GM19455 (cell line): ENCODE data around the gene SORCS1.
A peak's percentile ranks its signal among the peaks of the same experiment; 100 is the strongest.

Experiments
- ATAC-seq: cut with Tn5 transposase; IDR thresholded peaks from one replicate; pipeline ENCODE4 v1.9.1; 2021; ENCODE audit not compliant: unreplicated experiment

The SORCS1 gene

GRCh38 chr10:106908225-106908624 is 256.3 kb downstream of the SORCS1 start:
- ATAC-seq, result no peak

- no peak for ATAC-seq
These were observed 260.3 kb downstream of the SORCS1 start for GRCh38 chr10:106904209-106904608.

- no peak for ATAC-seq
These were observed 261.3 kb downstream of the SORCS1 start for GRCh38 chr10:106903180-106903579.

GRCh38 chr10:106900016-106900652 is 264.4 kb downstream of the SORCS1 start:
- ATAC-seq, result no peak

DNA sequence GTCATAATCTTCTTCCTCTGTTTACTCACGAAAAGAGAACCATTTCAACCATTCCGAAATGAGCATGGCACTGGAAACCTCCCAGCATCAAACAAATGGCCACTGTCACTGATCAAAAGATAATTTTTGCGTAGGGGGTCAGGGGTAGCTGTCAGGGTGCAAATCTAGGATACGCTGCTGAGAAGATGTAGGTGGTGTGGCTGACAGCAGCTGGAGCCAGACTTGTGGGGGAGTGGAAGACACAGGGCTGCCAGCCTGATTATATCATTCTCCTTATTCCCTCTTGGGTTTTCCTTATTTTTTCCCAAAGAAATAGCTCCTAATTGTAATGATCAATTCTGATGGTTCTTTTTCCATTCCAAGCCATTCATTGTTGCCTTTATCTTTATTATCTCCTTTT is 266.1 kb downstream of the SORCS1 start:
- ATAC-seq, result no peak

GRCh38 chr10:106897719-106898118 is 266.8 kb downstream of the SORCS1 start:
- ATAC-seq, result no peak

- ATAC-seq, result no peak
These were observed 269.8 kb downstream of the SORCS1 start for GRCh38 chr10:106894692-106895091.

- ATAC-seq, result no peak
These were observed 286.9 kb downstream of the SORCS1 start for GRCh38 chr10:106877574-106877973.

DNA sequence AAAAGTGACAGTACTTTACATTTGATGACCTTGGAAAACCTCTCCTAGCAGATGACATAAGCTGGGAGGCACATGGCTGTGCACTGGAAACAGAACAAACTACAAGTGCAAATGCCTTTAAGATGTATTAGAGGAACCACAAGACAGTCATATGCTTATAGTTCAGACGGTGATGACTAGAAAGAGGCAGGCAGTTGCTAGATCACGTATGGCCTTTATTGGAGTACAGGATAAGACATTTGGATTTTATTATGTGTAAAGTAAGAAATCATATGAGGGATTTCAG is 290.0 kb downstream of the SORCS1 start:
- no peak for ATAC-seq

GRCh38 chr10:106873770-106874603 is 290.5 kb downstream of the SORCS1 start:
- no peak for ATAC-seq

DNA sequence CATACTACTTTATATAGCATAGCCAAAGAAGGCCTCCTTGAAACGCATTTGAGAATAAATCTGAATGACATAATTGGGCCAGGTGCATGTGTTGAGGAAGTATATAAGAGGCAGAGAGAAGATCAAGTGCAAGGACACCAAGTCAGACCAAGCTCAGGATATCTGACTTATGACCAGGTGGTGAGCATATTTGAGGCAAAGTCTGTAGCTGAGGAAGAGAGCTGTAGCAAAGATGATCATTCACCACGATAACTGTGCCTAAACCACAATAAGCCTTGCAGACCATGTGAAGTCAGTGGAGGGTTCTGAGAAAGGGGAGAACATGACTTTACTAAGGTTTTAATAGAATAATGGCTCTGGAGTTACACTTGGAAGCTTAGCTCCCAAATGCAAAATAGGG is 292.3 kb downstream of the SORCS1 start:
- ATAC-seq, result no peak

- peak; percentile 45 for ATAC-seq
These were observed 298.2 kb downstream of the SORCS1 start for GRCh38 chr10:106866244-106866845.

DNA sequence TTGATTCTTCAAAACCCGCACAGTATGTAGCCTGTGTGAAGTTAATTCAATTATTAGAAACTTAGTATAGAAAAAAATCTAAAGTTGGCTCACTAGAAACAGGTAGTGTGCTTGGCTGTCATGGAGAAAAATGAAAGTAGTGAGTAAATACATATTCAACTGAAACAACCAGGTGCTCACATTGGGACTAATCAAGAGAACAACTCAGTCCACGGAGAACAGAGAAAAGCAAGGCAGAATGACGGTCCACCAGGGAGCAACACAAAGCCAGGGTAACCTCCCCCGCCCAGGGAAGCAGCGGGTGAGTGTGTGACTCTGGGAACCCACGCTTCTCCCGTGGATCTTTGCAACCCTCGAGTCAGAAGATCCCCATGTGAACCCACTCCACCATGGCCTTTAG is 300.5 kb downstream of the SORCS1 start:
- ATAC-seq, result no peak

GRCh38 chr10:106863549-106863948 is 301.0 kb downstream of the SORCS1 start:
- no peak for ATAC-seq

DNA sequence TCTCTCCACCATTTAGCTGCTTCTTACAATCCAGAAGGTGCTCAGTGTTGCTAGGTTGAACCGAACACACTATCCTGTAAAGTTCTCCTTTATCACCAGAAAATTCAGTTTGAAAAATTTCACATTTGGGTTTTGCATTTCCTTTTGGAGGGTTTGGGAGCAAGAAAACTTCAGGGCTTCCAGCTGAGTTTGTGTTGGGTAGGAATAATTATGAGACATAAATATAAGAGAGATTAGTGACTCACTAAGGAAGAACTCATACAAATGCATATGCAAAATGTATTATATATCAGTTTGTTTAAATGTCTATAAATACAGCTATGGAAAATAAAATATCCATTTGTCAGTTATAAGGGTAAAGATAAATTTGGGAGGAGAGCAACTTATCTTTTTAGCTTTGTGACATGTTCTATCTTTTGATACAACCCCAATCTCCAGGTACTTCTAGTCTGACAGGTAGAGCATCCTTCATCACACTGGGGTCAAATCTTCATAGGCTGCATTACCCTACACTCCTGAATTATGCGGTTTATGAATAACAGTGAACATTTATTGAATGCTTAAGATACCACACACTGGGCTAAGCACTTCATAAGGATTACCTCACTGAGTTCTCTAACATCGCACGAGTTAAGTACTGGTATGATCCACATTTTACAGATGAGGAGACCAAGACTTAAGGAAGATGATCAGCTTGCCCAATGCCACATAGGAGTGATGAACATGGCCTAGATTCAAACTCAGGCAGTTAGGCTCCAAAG is 304.4 kb downstream of the SORCS1 start:
- ATAC-seq, result no peak

GRCh38 chr10:106857728-106858127 is 306.8 kb downstream of the SORCS1 start:
- no peak for ATAC-seq

GRCh38 chr10:106857213-106857612 is 307.3 kb downstream of the SORCS1 start:
- no peak for ATAC-seq

- peak; percentile 87 for ATAC-seq
These were observed 327.4 kb downstream of the SORCS1 start for GRCh38 chr10:106836933-106837663.

- no peak for ATAC-seq
These were observed 331.7 kb downstream of the SORCS1 start for GRCh38 chr10:106832846-106833245.

GRCh38 chr10:106830471-106830870 is 334.0 kb downstream of the SORCS1 start:
- no peak for ATAC-seq

DNA sequence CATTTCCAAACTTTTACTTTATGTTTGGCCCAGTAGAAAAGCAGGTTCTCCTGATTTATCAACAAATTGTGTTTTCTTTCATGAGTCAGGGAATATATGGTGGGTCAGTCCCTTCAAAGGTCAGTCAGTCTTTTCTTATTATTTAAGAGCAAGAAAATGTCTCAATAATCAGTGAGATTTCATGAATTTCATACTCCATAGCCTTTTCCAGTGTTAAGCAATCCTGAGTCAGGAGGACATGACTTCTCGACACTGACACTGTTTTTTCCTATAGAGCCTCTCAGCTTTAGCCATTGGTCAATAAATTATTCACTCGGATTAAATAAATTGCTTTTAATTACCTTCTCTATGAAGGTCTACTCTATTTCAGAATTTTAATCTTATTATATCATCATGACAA is 334.5 kb downstream of the SORCS1 start:
- ATAC-seq, result no peak
